ENCODE results near the gene CBR3. TPM values are rescaled to one million over a fixed set of nuclear protein-coding genes. Genes with fewer than 3 reads are reported as not detected.

Gene CBR3
- total and polyA plus RNA-seq, 2 of the 13 experiments (the other 11 are each of a cell fraction or from before 2014, with no cell fraction given): not detected

DNA sequence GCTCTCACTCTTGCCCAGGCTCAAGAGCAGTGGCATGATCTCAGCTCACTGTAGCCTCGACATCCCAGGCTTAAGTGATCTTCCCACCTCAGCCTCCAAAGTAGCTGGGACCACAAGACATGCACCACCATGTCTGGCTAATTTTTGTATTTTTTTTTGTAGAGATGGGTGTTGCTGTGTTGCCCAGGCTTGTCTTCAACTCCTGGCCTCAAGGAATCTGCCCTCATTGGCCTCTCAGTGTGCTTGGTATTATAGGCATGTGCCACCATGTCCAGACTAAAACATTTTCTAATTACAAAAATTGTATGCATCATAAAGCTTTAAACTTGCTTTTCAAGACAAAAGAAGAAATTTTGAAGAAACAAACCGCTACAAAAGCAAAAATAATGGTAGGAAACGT is 44.9 kb upstream of the CBR3 start:
- intact Hi-C loops (cut with micrococcal nuclease; ENCODE audit: unreplicated experiment) (no loop called here), in situ Hi-C loops (cut with HindIII; ENCODE audit: extremely low pct_ligation_motif_present, low pct_unique_long_range_greater_than_20kb) (no loop called here)
- ChIA-PET POLR2A (no interaction called here), CTCF (ENCODE audit: low intra/inter-chr PET ratio, low total read pairs) (no interaction called here)
- TF ChIP-seq PITX1 (CRISPR knock-in tag; IDR thresholded peaks at IDR 0.05): no peak
- TF ChIP-seq ZNF256 (CRISPR knock-in tag; conservative IDR thresholded peaks at IDR 0.05): no peak
- no peak for TF ChIP-seq RBM22 (optimal IDR thresholded peaks at IDR 0.05; ENCODE audit: low read length)
- TF ChIP-seq RORA (CRISPR knock-in tag; IDR thresholded peaks at IDR 0.05): no peak
- TF ChIP-seq, protein P1, sequence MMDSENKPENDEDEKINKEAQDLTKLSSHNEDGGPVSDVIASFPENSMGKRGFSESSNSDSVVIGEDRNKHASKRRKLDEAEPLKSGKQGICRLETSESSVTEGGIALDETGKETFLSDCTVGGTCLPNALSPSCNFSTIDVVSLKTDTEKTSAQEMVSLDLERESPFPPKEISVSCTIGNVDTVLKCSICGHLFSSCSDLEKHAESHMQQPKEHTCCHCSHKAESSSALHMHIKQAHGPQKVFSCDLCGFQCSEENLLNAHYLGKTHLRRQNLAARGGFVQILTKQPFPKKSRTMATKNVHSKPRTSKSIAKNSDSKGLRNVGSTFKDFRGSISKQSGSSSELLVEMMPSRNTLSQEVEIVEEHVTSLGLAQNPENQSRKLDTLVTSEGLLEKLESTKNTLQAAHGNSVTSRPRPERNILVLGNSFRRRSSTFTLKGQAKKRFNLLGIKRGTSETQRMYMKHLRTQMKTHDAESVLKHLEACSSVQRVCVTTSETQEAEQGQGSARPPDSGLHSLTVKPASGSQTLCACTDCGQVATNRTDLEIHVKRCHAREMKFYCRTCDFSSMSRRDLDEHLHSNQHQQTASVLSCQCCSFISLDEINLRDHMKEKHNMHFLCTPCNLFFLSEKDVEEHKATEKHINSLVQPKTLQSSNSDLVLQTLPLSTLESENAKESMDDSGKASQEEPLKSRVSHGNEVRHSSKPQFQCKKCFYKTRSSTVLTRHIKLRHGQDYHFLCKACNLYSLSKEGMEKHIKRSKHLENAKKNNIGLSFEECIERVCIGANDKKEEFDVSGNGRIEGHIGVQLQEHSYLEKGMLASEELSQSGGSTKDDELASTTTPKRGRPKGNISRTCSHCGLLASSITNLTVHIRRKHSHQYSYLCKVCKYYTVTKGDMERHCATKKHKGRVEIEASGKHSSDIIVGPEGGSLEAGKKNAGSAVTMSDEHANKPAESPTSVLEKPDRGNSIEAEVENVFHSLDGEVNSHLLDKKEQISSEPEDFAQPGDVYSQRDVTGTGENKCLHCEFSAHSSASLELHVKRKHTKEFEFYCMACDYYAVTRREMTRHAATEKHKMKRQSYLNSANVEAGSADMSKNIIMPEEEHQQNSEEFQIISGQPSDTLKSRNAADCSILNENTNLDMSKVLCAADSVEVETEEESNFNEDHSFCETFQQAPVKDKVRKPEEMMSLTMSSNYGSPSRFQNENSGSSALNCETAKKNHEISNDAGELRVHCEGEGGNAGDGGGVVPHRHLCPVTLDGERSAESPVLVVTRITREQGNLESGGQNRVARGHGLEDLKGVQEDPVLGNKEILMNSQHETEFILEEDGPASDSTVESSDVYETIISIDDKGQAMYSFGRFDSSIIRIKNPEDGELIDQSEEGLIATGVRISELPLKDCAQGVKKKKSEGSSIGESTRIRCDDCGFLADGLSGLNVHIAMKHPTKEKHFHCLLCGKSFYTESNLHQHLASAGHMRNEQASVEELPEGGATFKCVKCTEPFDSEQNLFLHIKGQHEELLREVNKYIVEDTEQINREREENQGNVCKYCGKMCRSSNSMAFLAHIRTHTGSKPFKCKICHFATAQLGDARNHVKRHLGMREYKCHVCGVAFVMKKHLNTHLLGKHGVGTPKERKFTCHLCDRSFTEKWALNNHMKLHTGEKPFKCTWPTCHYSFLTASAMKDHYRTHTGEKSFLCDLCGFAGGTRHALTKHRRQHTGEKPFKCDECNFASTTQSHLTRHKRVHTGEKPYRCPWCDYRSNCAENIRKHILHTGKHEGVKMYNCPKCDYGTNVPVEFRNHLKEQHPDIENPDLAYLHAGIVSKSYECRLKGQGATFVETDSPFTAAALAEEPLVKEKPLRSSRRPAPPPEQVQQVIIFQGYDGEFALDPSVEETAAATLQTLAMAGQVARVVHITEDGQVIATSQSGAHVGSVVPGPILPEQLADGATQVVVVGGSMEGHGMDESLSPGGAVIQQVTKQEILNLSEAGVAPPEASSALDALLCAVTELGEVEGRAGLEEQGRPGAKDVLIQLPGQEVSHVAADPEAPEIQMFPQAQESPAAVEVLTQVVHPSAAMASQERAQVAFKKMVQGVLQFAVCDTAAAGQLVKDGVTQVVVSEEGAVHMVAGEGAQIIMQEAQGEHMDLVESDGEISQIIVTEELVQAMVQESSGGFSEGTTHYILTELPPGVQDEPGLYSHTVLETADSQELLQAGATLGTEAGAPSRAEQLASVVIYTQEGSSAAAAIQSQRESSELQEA (CRISPR knock-in tag; IDR thresholded peaks at IDR 0.05; ENCODE audit: not compliant biosample characterization): no peak
- no peak for TF ChIP-seq KLF12 (CRISPR knock-in tag; IDR thresholded peaks at IDR 0.05; ENCODE audit: borderline replicate concordance)
- no peak for TF ChIP-seq MAFG (CRISPR knock-in tag; IDR thresholded peaks at IDR 0.05)
- no peak for TF ChIP-seq DNMT3B (CRISPR knock-in tag; conservative IDR thresholded peaks at IDR 0.05)
- TF ChIP-seq ZBTB7B (CRISPR knock-in tag; IDR thresholded peaks at IDR 0.05): no peak
- TF ChIP-seq HHEX (CRISPR knock-in tag; IDR thresholded peaks at IDR 0.05): no peak
- TF ChIP-seq EEA1 (CRISPR knock-in tag; IDR thresholded peaks at IDR 0.05; ENCODE audit: borderline replicate concordance): no peak
- no peak for TF ChIP-seq RCOR2 (CRISPR knock-in tag; IDR thresholded peaks at IDR 0.05)
- TF ChIP-seq, protein P2, sequence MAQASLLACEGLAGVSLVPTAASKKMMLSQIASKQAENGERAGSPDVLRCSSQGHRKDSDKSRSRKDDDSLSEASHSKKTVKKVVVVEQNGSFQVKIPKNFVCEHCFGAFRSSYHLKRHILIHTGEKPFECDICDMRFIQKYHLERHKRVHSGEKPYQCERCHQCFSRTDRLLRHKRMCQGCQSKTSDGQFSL (CRISPR knock-in tag; IDR thresholded peaks at IDR 0.05): no peak
- no peak for TF ChIP-seq REPIN1 (CRISPR knock-in tag; IDR thresholded peaks at IDR 0.05; ENCODE audit: borderline replicate concordance, low read depth)
- TF ChIP-seq ZNF501 (CRISPR knock-in tag; IDR thresholded peaks at IDR 0.05): no peak
- TF ChIP-seq, protein P3, sequence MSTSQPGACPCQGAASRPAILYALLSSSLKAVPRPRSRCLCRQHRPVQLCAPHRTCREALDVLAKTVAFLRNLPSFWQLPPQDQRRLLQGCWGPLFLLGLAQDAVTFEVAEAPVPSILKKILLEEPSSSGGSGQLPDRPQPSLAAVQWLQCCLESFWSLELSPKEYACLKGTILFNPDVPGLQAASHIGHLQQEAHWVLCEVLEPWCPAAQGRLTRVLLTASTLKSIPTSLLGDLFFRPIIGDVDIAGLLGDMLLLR (CRISPR knock-in tag; IDR thresholded peaks at IDR 0.05): no peak
- no peak for TF ChIP-seq HOXA3 (CRISPR knock-in tag; IDR thresholded peaks at IDR 0.05)
- no peak for TF ChIP-seq SMAD9 (CRISPR knock-in tag; IDR thresholded peaks at IDR 0.05)
- Histone ChIP-seq H4K20me1 (ENCODE audit: insufficient read depth, low read length) (no peaks in the 10 kb centered on the region), H3K9me3 (ENCODE audit: low read length) (no peaks in the 10 kb centered on the region), H3K4me3 (replicated peaks in 1 of 3; ENCODE audit: insufficient read depth in 1 of 3, low read depth in 2 of 3, low read length in 3 of 3) (no peak overlapping the region), H2AFZ (ENCODE audit: low read length) (no peak overlapping the region), H3K36me3 (replicated peaks in 1 of 2; ENCODE audit: control insufficient read depth in 1 of 2, insufficient read depth in 2 of 2, low read length in 2 of 2) (no peaks in the 10 kb centered on the region), H3K79me2 (ENCODE audit: insufficient read depth, low read length) (no peaks in the 10 kb centered on the region), H3K27me3 (ENCODE audit: control insufficient read depth in 1 of 2, insufficient read depth in 2 of 2, low read length in 2 of 2) (peaks cover 0 to 10% of the 10 kb centered on the region in 2 experiments; a peak in 2 of 5 replicates), H3K9ac (ENCODE audit: insufficient read depth, low read depth, low read length) (no peak overlapping the region), H3K4me2 (ENCODE audit: low read depth, low read length) (no peak overlapping the region), H3K27ac (ENCODE audit: extremely low read length, insufficient read depth, low read length) (no peak overlapping the region), H3K4me1 (ENCODE audit: insufficient read depth, low read length) (no peaks in the 10 kb centered on the region)
- DNase-seq (ENCODE audit: low spot score) (no peak), FAIRE-seq (no peak), ATAC-seq (no peak)
- BruUV-seq (replicated peaks): no TSS peak
- 7% methylated on average over 3 of the region's 3 CpGs for WGBS (ENCODE audit: low lambda C conversion rate)
